Pancreas (tissue), 10 donors: ENCODE results near the gene LMF2. TPM values are rescaled to one million over a fixed set of nuclear protein-coding genes. Genes with fewer than 3 reads are reported as not detected.

Experiments
- ATAC-seq, 4 donors: fragments of 200-7000 bp; cut with Tn5 transposase; one replicate each; pipeline versions ENCODE4 v1.8.0 to v1.9.1; 2020; ENCODE audit warnings: mild to moderate bottlenecking in 4 of 4, moderate library complexity in 4 of 4
- DNase-seq, 6 donors: peaks; one replicate each; pipeline ENCODE4 v3.0.0-alpha.2; 2020
- FAIRE-seq: peaks from 2 replicates; lab custom pipeline; 2012; peaks lifted over from hg19 to GRCh38; lab: Jason Lieb, UNC
- H3K27ac ChIP-seq, 4 donors: fragments of 200-600 bp; sonication (generic); 1 replicate in 3 of 4; 2 replicates in 1 of 4; pipeline versions ENCODE4 v1.5.0 to v1.8.0; 2020
- H3K27me3 ChIP-seq, 4 donors: fragments of 200-600 bp; one replicate each; pipeline ENCODE4 v1.8.0; 2021
- H3K36me3 ChIP-seq, 3 donors: fragments of 200-600 bp; sonication (generic) in 1 of 3; one replicate each; pipeline versions ENCODE4 v1.5.0 to v1.8.0; 2020 to 2021
- H3K4me1 ChIP-seq, 3 donors: fragments of 200-600 bp; one replicate each; pipeline ENCODE4 v1.8.0; 2021
- H3K4me3 ChIP-seq, 4 donors: fragments of 200-600 bp; sonication (generic) in 2 of 4; one replicate each; pipeline versions ENCODE4 v1.5.0 to v1.8.0; 2020 to 2021
- H3K9me3 ChIP-seq, 4 donors: fragments of 200-600 bp; one replicate each; pipeline ENCODE4 v1.8.0; 2021
- WGBS, 2 donors: extraction: QIAGEN DNeasy Blood & Tissue Kit; methylation state at CpG; one replicate each; pipeline ENCODE4 v1.1.7; 2013; 5-methylcytosine and 5-hydroxymethylcytosine counted together
- intact Hi-C, 3 donors: fragments of 100-400 bp; cut with DNase I; formaldehyde crosslinking; loops; one replicate each; pipeline versions ENCODE4 v1.11.1 to v1.14.2; 2022
- polyA plus RNA-seq, 2 donors: library from polyadenylated mRNA; stranded (reverse); fragments of 200-250 nt; gene quantifications; one replicate each; pipeline ENCODE4 v1.2.3, GENCODE V29; 2013
- total RNA-seq, 6 donors: library from RNA; stranded (reverse); fragmentation: NEBNext Ultra II Directional in 4 of 6; extraction: Animal tissue kit (Norgen Biotek cat#: 25700) in 4 of 6; gene quantifications; one replicate each; pipeline versions ENCODE4 v1.2.1 to v1.2.4, GENCODE V29; 2021 to 2023
- TF ChIP-seq, protein P1 (sequence below), 4 donors: fragments of 200-600 bp; sonication (generic) in 3 of 4; IDR thresholded peaks; one replicate each; pipeline versions ENCODE4 v1.5.0 to v1.8.0; 2021; ENCODE audit warnings: antibody characterized with exemption in 4 of 4
- donor health status: healthy with polysubstance abuse.
- donor health status: DM: no; HTN: no; CAD: no; lungs with moderate emphysema.
- donor health status: DM: no; HTN: no; CAD: no.
- donor health status: control.
- donor health status: control.
- donor health status: Bipolar disorder and iron deficiency.
- donor health status: DM: yes; HTN: yes; CAD: no.
- donor health status: DM: no; HTN: no; CAD: no.
- donor health status: DM: no; HTN: no; CAD: no.
- donor health status: DM: yes; HTN: yes; CAD: no.

LMF2 gene
- total and polyA plus RNA-seq, 8 donors = 50.3 to 175 (median 135) TPM

DNA sequence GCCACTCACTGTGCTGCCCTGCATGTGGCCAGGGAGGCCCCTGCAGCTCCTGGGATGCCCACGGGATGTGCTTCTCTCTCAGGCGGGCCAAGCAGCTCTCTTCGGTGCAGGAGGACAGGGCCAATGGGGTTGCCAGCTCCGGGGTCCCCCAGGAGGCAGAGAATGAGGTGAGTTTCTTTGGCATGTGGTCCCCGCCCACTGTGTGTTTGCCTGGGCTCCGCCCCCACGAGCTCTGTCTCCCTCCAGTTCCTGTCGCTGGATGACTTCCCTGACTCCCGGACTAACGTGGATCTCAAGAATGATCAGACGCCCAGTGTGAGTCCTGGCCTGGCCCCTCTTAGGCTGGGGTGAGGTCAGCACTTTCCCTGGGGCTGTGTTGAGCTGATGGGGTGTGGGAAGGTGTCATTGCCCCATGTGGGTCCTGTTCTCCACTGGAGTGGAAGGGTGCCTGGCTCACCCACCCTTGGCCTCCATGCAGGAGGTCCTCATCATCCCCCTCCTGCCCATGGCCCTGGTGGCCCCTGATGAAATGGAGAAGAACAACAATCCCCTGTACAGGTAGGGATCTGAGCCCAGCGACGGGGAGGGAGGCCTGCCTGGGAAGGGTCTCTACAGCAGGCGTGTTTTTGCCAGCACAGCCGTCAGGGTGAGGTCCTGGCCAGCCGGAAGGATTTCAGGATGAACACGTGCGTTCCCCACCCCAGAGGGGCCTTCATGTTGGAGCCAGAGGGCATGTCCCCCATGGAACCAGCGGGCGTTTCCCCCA lies 10.2 kb upstream of the LMF2 start:
- H3K36me3 ChIP-seq = peaks cover 0 to 42% (median 13%) of the 10 kb centered on the region in 3 donors

GRCh38 chr22:50516891-50517290 lies 9.4 kb upstream of the LMF2 start:
- Histone ChIP-seq H3K27ac (no peak overlapping the region), H3K9me3 (no peaks in the 10 kb centered on the region), H3K4me3 (no peak overlapping the region), H3K36me3 (peaks cover 0 to 34% (median 8%) of the 10 kb centered on the region in 3 donors), H3K4me1 (no peaks in the 10 kb centered on the region), H3K27me3 (no peaks in the 10 kb centered on the region)
- TF ChIP-seq, protein P1, sequence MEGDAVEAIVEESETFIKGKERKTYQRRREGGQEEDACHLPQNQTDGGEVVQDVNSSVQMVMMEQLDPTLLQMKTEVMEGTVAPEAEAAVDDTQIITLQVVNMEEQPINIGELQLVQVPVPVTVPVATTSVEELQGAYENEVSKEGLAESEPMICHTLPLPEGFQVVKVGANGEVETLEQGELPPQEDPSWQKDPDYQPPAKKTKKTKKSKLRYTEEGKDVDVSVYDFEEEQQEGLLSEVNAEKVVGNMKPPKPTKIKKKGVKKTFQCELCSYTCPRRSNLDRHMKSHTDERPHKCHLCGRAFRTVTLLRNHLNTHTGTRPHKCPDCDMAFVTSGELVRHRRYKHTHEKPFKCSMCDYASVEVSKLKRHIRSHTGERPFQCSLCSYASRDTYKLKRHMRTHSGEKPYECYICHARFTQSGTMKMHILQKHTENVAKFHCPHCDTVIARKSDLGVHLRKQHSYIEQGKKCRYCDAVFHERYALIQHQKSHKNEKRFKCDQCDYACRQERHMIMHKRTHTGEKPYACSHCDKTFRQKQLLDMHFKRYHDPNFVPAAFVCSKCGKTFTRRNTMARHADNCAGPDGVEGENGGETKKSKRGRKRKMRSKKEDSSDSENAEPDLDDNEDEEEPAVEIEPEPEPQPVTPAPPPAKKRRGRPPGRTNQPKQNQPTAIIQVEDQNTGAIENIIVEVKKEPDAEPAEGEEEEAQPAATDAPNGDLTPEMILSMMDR (IDR thresholded peaks at IDR 0.05) = no peak
- ATAC-seq (no peak), FAIRE-seq (no peak), DNase-seq (no peak)
- intact Hi-C loops = no loop called here
- 83 to 84% methylated on average over 16 of the region's 16 CpGs for WGBS, 2 donors

More for the DNA sequence above, 10.2 kb upstream of the LMF2 start:
- no peaks in the 10 kb centered on the region for H3K9me3 ChIP-seq
- H3K4me3 ChIP-seq = no peak overlapping the region
- ATAC-seq (no peak), DNase-seq (peak in 1 of 6 donors; percentile 39), FAIRE-seq (no peak)
- TF ChIP-seq, protein P1 (IDR thresholded peaks at IDR 0.05) = no peak
- no peaks in the 10 kb centered on the region for H3K4me1 ChIP-seq
- H3K27ac ChIP-seq = no peak overlapping the region
- intact Hi-C loops = no loop called here
- H3K27me3 ChIP-seq = no peaks in the 10 kb centered on the region
- 87 to 89% methylated on average over 20 of the region's 20 CpGs for WGBS, 2 donors

DNA sequence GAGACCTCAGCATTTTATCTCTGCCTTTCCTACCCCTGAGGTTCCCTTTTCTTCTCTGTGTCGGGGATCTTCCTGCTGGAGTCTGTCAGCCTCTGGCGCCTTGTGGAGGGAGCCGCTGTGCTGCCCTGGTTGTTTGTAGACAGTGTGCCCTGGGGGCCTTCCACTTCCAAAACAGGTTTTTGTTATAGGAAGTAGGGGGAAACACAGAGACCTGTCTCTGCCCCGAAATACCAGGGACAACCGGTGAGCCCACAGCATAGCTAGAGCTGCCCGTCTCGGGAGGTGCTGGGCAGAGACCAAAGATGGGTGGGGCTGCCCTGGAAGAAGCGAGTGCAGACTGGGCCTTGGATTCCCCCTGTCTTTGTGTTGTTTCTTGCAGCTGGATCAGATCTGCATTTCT lies 8.6 kb upstream of the LMF2 start:
- DNase-seq (no peak), ATAC-seq (no peak), FAIRE-seq (no peak)
- TF ChIP-seq, protein P1 (IDR thresholded peaks at IDR 0.05) = no peak
- H3K27me3 ChIP-seq = no peaks in the 10 kb centered on the region
- H3K4me3 ChIP-seq = no peak overlapping the region
- no peaks in the 10 kb centered on the region for H3K9me3 ChIP-seq
- H3K36me3 ChIP-seq = peaks cover 0 to 31% (median 8%) of the 10 kb centered on the region in 3 donors
- intact Hi-C loops = no loop called here
- no peaks in the 10 kb centered on the region for H3K4me1 ChIP-seq
- 90 to 93% methylated on average over 8 of the region's 8 CpGs for WGBS, 2 donors
- H3K27ac ChIP-seq = no peak overlapping the region

- Histone ChIP-seq H3K4me3 (no peak overlapping the region), H3K36me3 (peaks cover 0 to 12% (median 0%) of the 10 kb centered on the region in 3 donors), H3K27ac (no peak overlapping the region), H3K4me1 (peaks cover 0 to 8% (median 0%) of the 10 kb centered on the region in 3 donors), H3K9me3 (no peaks in the 10 kb centered on the region), H3K27me3 (no peaks in the 10 kb centered on the region)
- 92 to 93% methylated on average over 15 of the region's 15 CpGs for WGBS, 2 donors
- ATAC-seq (no peak), DNase-seq (no peak), FAIRE-seq (no peak)
- intact Hi-C loops = no loop called here
- TF ChIP-seq, protein P1 (IDR thresholded peaks at IDR 0.05) = no peak
Observed at GRCh38 chr22:50513175-50513574, 5.7 kb upstream of the LMF2 start.

DNA sequence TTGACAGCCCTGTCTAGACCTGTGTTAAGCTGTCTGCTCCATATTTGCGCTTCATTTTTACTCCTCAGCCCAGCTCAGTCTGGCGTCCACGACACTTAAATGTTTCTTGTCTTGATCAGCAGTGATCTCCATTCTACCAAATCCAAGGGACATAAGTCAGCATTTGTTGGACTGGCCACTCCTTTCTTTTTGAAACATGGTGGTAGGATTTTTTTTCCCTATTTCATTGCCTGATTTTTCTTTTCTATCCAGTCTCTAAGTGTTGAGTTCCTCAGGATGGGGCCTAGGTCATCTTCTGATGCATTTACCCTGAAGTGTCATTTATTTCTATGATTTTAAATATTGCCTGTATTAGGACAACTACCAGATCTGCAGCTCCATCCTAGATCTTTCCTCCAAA lies 1.4 kb upstream of the LMF2 start:
- Histone ChIP-seq H3K4me3 (peak overlapping the region in 3 of 4 donors; percentile 57 to 84 (median 63)), H3K27ac (peak overlapping the region in 2 of 4 donors; percentile 68 to 85), H3K36me3 (peaks cover 0 to 4% (median 0%) of the 10 kb centered on the region in 3 donors), H3K4me1 (peaks cover 0 to 13% (median 0%) of the 10 kb centered on the region in 3 donors), H3K9me3 (no peaks in the 10 kb centered on the region), H3K27me3 (no peaks in the 10 kb centered on the region)
- FAIRE-seq = no peak
- TF ChIP-seq, protein P1 (IDR thresholded peaks at IDR 0.05) = no peak
- DNase-seq = peak in 1 of 6 donors; percentile 2
- intact Hi-C loops = loop anchor here in 2 of 3 donors (5.0 to 10.0 kb wide), 2 partner anchors 262 to 264 kb away; partner anchors contain the start of gene TUBGCP6 (in 2 of the 2)
- WGBS, 2 donors = 10 to 11% methylated on average over 3 of the region's 3 CpGs
- no peak for ATAC-seq
